ENCODE measurements around the gene SPX.

The SPX gene

DNA sequence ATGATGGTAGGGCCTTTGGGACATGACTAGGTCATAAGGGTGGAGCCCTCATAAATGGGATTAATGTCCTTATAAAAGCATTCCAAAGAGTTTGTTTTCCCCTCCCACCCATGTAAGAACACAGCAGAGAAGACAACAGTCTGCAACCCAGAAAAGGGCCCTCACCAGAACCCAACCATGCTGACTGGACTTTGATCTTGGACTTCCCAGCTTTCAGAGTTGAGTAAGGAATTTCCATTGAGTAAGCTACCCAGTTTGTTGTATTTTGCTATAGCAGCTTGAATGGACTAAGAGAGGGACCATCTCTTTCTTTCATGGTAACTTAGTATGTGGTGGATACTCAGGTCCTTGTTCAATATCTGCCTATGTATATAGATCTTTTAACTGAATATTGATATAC, 2.9 kb upstream of the SPX start:
- Histone ChIP-seq H3K9me2 (replicated peaks; ENCODE audit: control insufficient read depth, low read length) (no peaks in the 10 kb centered on the region), H3F3A (ENCODE audit: control insufficient read depth, insufficient read depth) (no peaks in the 10 kb centered on the region), H3K4me1 (ENCODE audit: control insufficient read depth, low read length) (peaks cover 17% of the 10 kb centered on the region), H3K4me3 (ENCODE audit: low read length) (no peak overlapping the region), H3K9me3 (ENCODE audit: control insufficient read depth, insufficient read depth, low read length) (no peaks in the 10 kb centered on the region), H3K27ac (ENCODE audit: low read depth, low read length) (no peak overlapping the region), H3K4me2 (ENCODE audit: low read length) (no peak overlapping the region), H4K20me1 (ENCODE audit: control insufficient read depth, insufficient read depth, low read depth, low read length) (no peaks in the 10 kb centered on the region), H3K36me3 (ENCODE audit: control insufficient read depth, low read length) (no peaks in the 10 kb centered on the region), H3K79me2 (ENCODE audit: control insufficient read depth, low read length) (no peaks in the 10 kb centered on the region), H3K27me3 (ENCODE audit: control insufficient read depth, low read length) (peaks cover 11% of the 10 kb centered on the region)
- TF ChIP-seq, protein P1, sequence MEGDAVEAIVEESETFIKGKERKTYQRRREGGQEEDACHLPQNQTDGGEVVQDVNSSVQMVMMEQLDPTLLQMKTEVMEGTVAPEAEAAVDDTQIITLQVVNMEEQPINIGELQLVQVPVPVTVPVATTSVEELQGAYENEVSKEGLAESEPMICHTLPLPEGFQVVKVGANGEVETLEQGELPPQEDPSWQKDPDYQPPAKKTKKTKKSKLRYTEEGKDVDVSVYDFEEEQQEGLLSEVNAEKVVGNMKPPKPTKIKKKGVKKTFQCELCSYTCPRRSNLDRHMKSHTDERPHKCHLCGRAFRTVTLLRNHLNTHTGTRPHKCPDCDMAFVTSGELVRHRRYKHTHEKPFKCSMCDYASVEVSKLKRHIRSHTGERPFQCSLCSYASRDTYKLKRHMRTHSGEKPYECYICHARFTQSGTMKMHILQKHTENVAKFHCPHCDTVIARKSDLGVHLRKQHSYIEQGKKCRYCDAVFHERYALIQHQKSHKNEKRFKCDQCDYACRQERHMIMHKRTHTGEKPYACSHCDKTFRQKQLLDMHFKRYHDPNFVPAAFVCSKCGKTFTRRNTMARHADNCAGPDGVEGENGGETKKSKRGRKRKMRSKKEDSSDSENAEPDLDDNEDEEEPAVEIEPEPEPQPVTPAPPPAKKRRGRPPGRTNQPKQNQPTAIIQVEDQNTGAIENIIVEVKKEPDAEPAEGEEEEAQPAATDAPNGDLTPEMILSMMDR (IDR thresholded peaks at IDR 0.05; ENCODE audit: low read depth, low read length, poor library complexity, severe bottlenecking) = no peak
- no peak for TF ChIP-seq EZH2phosphoT487 (IDR thresholded peaks at IDR 0.05; ENCODE audit: borderline replicate concordance, low read length)

DNA sequence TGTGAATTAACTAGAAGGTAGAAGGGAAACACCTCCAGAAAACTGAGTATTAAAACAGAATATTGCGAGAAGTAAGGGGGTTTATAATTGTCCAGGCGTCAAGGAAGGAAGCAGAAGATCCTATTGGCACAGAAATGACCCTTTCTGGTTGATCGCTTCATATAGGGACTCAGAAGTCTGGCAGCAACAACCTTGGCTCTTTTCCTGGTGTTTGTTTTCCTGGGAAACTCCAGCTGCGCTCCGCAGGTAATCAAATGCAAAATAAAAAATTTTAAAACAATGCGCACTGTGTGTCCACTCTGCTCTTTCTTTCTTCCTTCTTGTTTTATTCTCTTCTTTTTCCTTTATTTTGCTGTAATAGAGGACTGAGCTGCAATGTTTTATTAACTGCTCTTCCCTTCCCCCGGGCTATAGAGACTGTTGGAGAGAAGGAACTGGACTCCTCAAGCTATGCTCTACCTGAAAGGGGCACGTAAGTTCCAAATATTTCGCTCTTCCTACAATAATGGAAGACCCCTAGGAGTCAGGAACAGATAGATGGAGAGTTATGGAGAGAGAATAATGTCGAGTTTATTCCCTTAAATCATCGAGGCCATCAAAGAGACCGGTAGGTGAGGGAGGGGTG, 737 bp downstream of the SPX start:
- no peaks in the 10 kb centered on the region for H3K36me3 ChIP-seq (ENCODE audit: control insufficient read depth, low read length)
- no peaks in the 10 kb centered on the region for H3K9me3 ChIP-seq (ENCODE audit: control insufficient read depth, insufficient read depth, low read length)
- no peak overlapping the region for H3K27ac ChIP-seq (ENCODE audit: low read depth, low read length)
- no peak for TF ChIP-seq EZH2phosphoT487 (IDR thresholded peaks at IDR 0.05; ENCODE audit: borderline replicate concordance, low read length)
- TF ChIP-seq, protein P1 (IDR thresholded peaks at IDR 0.05; ENCODE audit: low read depth, low read length, poor library complexity, severe bottlenecking) = no peak
- no peaks in the 10 kb centered on the region for H3K79me2 ChIP-seq (ENCODE audit: control insufficient read depth, low read length)
- peak overlapping the region; percentile 96 for H3K4me2 ChIP-seq (ENCODE audit: low read length)
- H3K4me3 ChIP-seq (ENCODE audit: low read length) = peak overlapping the region; percentile 81
- no peaks in the 10 kb centered on the region for H3F3A ChIP-seq (ENCODE audit: control insufficient read depth, insufficient read depth)
- no peaks in the 10 kb centered on the region for H3K9me2 ChIP-seq (replicated peaks; ENCODE audit: control insufficient read depth, low read length)
- no peaks in the 10 kb centered on the region for H4K20me1 ChIP-seq (ENCODE audit: control insufficient read depth, insufficient read depth, low read depth, low read length)
- H3K4me1 ChIP-seq (ENCODE audit: control insufficient read depth, low read length) = peaks cover 32% of the 10 kb centered on the region
- peaks cover 18% of the 10 kb centered on the region for H3K27me3 ChIP-seq (ENCODE audit: control insufficient read depth, low read length)

DNA sequence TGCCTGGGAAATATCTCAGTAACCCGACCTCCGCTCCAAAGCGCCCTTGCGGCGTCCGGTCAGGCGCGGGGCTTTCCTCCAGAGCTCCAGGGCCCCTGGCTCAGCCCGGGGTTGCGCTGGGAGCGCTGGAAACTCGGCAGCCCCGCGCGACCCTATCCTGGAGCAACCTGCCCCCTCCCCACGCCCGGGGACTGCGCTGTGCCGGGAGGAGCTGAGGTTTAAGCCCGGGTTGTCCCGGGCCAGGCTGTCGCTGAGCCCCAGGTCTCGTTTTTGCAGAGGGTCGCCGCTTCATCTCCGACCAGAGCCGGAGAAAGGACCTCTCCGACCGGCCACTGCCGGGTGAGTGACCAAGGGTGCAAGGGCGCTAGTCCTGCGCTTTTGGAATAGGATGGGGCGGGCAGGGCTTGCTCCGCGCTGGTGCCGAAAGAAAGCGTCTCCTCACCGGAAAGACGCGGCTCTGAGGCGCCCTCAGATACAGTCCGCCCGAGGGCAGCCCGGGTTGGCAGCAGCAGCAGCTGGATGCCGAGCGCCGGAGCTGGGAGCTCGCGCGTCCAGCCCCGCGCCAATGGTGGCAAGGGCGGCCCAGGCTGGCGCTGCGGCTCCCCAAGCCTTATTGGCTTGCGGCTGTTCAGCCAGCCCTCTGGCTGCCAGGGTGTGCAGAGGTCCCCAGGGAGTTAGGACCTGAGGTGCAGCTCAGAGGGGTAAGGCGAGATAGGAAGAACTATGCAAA, 1.5 kb downstream of the SPX start:
- Histone ChIP-seq H3K27me3 (ENCODE audit: control insufficient read depth, low read length) (peaks cover 18% of the 10 kb centered on the region), H3K4me1 (ENCODE audit: control insufficient read depth, low read length) (peaks cover 32% of the 10 kb centered on the region), H3K9me2 (replicated peaks; ENCODE audit: control insufficient read depth, low read length) (no peaks in the 10 kb centered on the region), H3K4me2 (ENCODE audit: low read length) (peak overlapping the region; percentile 96), H3K27ac (ENCODE audit: low read depth, low read length) (no peak overlapping the region), H3K79me2 (ENCODE audit: control insufficient read depth, low read length) (no peaks in the 10 kb centered on the region), H3F3A (ENCODE audit: control insufficient read depth, insufficient read depth) (no peaks in the 10 kb centered on the region), H3K4me3 (ENCODE audit: low read length) (peak overlapping the region; percentile 81), H3K36me3 (ENCODE audit: control insufficient read depth, low read length) (no peaks in the 10 kb centered on the region), H4K20me1 (ENCODE audit: control insufficient read depth, insufficient read depth, low read depth, low read length) (no peaks in the 10 kb centered on the region), H3K9me3 (ENCODE audit: control insufficient read depth, insufficient read depth, low read length) (no peaks in the 10 kb centered on the region)
- TF ChIP-seq, protein P1 (IDR thresholded peaks at IDR 0.05; ENCODE audit: low read depth, low read length, poor library complexity, severe bottlenecking) = no peak
- no peak for TF ChIP-seq EZH2phosphoT487 (IDR thresholded peaks at IDR 0.05; ENCODE audit: borderline replicate concordance, low read length)
